GM23338 (cell line): ENCODE measurements around the gene DIDO1. TPM values are rescaled to one million over a fixed set of nuclear protein-coding genes. Genes with fewer than 3 reads are reported as not detected.

Experiments
- ATAC-seq: fragments of 200-7000 bp; cut with Tn5 transposase; 3 replicates; pipeline ENCODE4 v1.9.1; 2020
- DNase-seq: peaks from one replicate; pipeline ENCODE4 v3.0.0-alpha.2; 2015; ENCODE audit warnings: low spot score
- H2AFZ ChIP-seq: fragments of 200-600 bp; sonication (generic); 2 replicates; pipeline ENCODE4 v1.8.0; 2016; ENCODE audit warnings: antibody characterized with exemption, mild to moderate bottlenecking, moderate library complexity
- H3F3A ChIP-seq: fragments of 200-600 bp; sonication (generic); replicated peaks from 2 replicates; pipeline ENCODE4 v1.8.0; 2017; ENCODE audit warnings: antibody characterized with exemption, mixed run types, low read depth
- H3K27ac ChIP-seq: fragments of 200-600 bp; sonication (generic); 2 replicates; pipeline ENCODE4 v1.6.1; 2016; ENCODE audit warnings: low read depth
- H3K27me3 ChIP-seq: fragments of 200-600 bp; sonication (generic); 2 replicates; pipeline ENCODE4 v1.8.0; 2016; ENCODE audit warnings: mild to moderate bottlenecking, mixed run types, moderate library complexity; ENCODE audit not compliant: insufficient read depth
- H3K36me3 ChIP-seq: fragments of 200-600 bp; sonication (generic); 2 replicates; pipeline ENCODE4 v1.8.0; 2016; ENCODE audit warnings: mild to moderate bottlenecking; ENCODE audit not compliant: insufficient read depth
- H3K4me1 ChIP-seq: fragments of 200-600 bp; sonication (generic); 2 replicates; pipeline ENCODE4 v1.8.0; 2016; ENCODE audit warnings: mild to moderate bottlenecking, moderate library complexity; ENCODE audit not compliant: insufficient read depth
- H3K4me2 ChIP-seq: fragments of 200-600 bp; sonication (generic); 2 replicates; pipeline ENCODE4 v1.7.1; 2017; ENCODE audit warnings: mixed run types
- H3K4me3 ChIP-seq: fragments of 200-600 bp; sonication (generic); 2 replicates; pipeline ENCODE4 v1.6.1; 2016; ENCODE audit warnings: mixed run types
- H3K79me2 ChIP-seq: fragments of 200-600 bp; sonication (generic); replicated peaks from 2 replicates; pipeline ENCODE4 v1.8.0; 2017; ENCODE audit warnings: mild to moderate bottlenecking; ENCODE audit not compliant: insufficient read depth
- H3K9me2 ChIP-seq: fragments of 200-600 bp; sonication (generic); 2 replicates; pipeline ENCODE4 v1.8.0; 2017; ENCODE audit not compliant: insufficient read depth
- H4K20me1 ChIP-seq: fragments of 200-600 bp; sonication (generic); replicated peaks from 2 replicates; pipeline ENCODE4 v1.8.0; 2017; ENCODE audit warnings: mild to moderate bottlenecking; ENCODE audit not compliant: insufficient read depth
- H3K27ac Mint-ChIP-seq: 2 replicates; pipeline ENCODE4 v1.8.0; 2020; ENCODE audit warnings: inconsistent platforms, mild to moderate bottlenecking, moderate library complexity, mixed read lengths
- H3K27me3 Mint-ChIP-seq: 3 replicates; pipeline ENCODE4 v1.8.0; 2022; ENCODE audit warnings: low read depth, mild to moderate bottlenecking, moderate library complexity, mixed read lengths, inconsistent platforms; ENCODE audit not compliant: insufficient read depth, poor library complexity
- H3K36me3 Mint-ChIP-seq: 3 replicates; pipeline ENCODE4 v1.8.0; 2021; ENCODE audit warnings: low read depth, mild to moderate bottlenecking, inconsistent platforms, moderate library complexity, mixed read lengths
- H3K4me1 Mint-ChIP-seq: 3 replicates; pipeline ENCODE4 v1.8.0; 2020; ENCODE audit warnings: mild to moderate bottlenecking, inconsistent platforms, mixed read lengths
- H3K4me3 Mint-ChIP-seq: 3 replicates; pipeline ENCODE4 v1.8.0; 2021; ENCODE audit warnings: moderate library complexity, mild to moderate bottlenecking, inconsistent platforms, mixed read lengths
- H3K9me3 Mint-ChIP-seq: 3 replicates; pipeline ENCODE4 v1.8.0; 2020; ENCODE audit warnings: moderate library complexity, mild to moderate bottlenecking, inconsistent platforms, mixed read lengths
- CREB1 ChIP-seq: fragments of 250-450 bp; sonication (Bioruptor Pico); IDR thresholded peaks from 2 replicates; pipeline ENCODE4 v1.5.0; 2020; ENCODE audit warnings: low read depth, mild to moderate bottlenecking, moderate library complexity
- ETS1 ChIP-seq: IDR thresholded peaks from 2 replicates; pipeline ENCODE4 v1.6.1; 2016; ENCODE audit warnings: antibody characterized with exemption
- EZH2 ChIP-seq: fragments of 200-600 bp; sonication (generic); IDR thresholded peaks from one replicate; pipeline ENCODE4 v1.8.0; 2017; ENCODE audit warnings: antibody characterized with exemption, mild to moderate bottlenecking, low read depth; ENCODE audit not compliant: unreplicated experiment
- EZH2phosphoT487 ChIP-seq: fragments of 200-600 bp; sonication (generic); IDR thresholded peaks from one replicate; pipeline ENCODE4 v1.8.1; 2018; ENCODE audit warnings: antibody characterized with exemption; ENCODE audit not compliant: unreplicated experiment
- POLR2AphosphoS5 ChIP-seq: IDR thresholded peaks from 2 replicates; pipeline ENCODE4 v1.6.1; 2016; ENCODE audit warnings: antibody characterized with exemption, low read depth
- REST ChIP-seq: IDR thresholded peaks from one replicate; pipeline ENCODE4 v1.6.1; 2018; ENCODE audit warnings: antibody characterized with exemption; ENCODE audit not compliant: unreplicated experiment
- STAT1 ChIP-seq: IDR thresholded peaks from one replicate; pipeline ENCODE4 v1.6.1; 2016; ENCODE audit warnings: antibody characterized with exemption; ENCODE audit not compliant: unreplicated experiment
- ZNF331 ChIP-seq: fragments of 250-450 bp; sonication (Bioruptor Pico); IDR thresholded peaks from 2 replicates; pipeline ENCODE4 v1.5.0; 2020; ENCODE audit warnings: low read depth, mild to moderate bottlenecking, moderate library complexity
- ZNF462 ChIP-seq: fragments of 250-450 bp; sonication (Bioruptor Pico); IDR thresholded peaks from 2 replicates; pipeline ENCODE4 v1.5.0; 2020; ENCODE audit warnings: mild to moderate bottlenecking, moderate library complexity
- polyA plus RNA-seq: library from polyadenylated mRNA; unstranded; fragments of >200 nt; fragmentation: Nextera tagmentation; extraction: Ambion mirVana; gene quantifications from 2 replicates; pipeline ENCODE4 v1.2.1, GENCODE V29; 2016
- total RNA-seq: library from RNA; depleted of rRNA; stranded (reverse); fragments of >200 nt; shearing (Covaris generic); gene quantifications from 2 replicates; pipeline ENCODE4 v1.2.3, GENCODE V29; 2014

The DIDO1 gene
- total and polyA plus RNA-seq, 2 experiments from 2014 or later, result 72.4 to 162 TPM

DNA sequence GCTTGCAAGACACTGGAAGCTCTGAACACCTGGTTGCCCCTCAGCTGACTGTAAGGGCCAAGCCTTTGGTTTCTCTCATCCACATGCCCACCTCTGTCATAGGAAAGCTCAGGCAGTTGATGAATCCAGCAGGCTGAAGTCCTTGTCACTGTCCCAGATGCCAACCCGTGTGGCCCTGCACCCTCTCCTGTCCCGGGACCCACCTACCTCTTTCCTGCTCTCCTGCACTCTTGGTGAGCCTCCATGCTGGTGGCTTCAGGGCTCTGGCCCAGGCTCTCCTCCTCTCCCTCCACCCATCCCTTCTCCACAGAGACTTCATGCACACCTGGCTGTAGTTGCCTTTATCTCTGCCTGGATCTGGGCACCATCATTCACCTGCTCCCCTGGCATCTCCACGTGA lies 7.7 kb upstream of the DIDO1 start:
- H4K20me1 ChIP-seq, result peaks cover 47% of the 10 kb centered on the region
- Mint-ChIP-seq H3K27ac (no peak overlapping the region), H3K4me1 (peaks cover 26% of the 10 kb centered on the region), H3K4me3 (no peak overlapping the region), H3K36me3 (peaks cover 13% of the 10 kb centered on the region), H3K27me3 (peaks cover 19% of the 10 kb centered on the region), H3K9me3 (peaks cover 3% of the 10 kb centered on the region; the same call in 1 of the 3 replicates)
- peaks cover 89% of the 10 kb centered on the region for H3K79me2 ChIP-seq
- no peaks in the 10 kb centered on the region for H3K27me3 ChIP-seq
- TF ChIP-seq ETS1 (no peak), POLR2AphosphoS5 (no peak), CREB1 (no peak), EZH2 (no peak), ZNF331 (CRISPR knock-in tag) (no peak), ZNF462 (CRISPR knock-in tag) (no peak), EZH2phosphoT487 (no peak), REST (no peak), STAT1 (no peak)
- ATAC-seq, result no peak
- no peak overlapping the region for H2AFZ ChIP-seq
- H3K27ac ChIP-seq, result peak overlapping the region; percentile 94
- DNase-seq, result no peak
- H3K36me3 ChIP-seq, result peaks cover 26% of the 10 kb centered on the region
- H3K4me3 ChIP-seq, result peak overlapping the region; percentile 100
- peaks cover 70% of the 10 kb centered on the region for H3K4me1 ChIP-seq
- H3F3A ChIP-seq, result peaks cover 49% of the 10 kb centered on the region
- H3K4me2 ChIP-seq, result peak overlapping the region; percentile 97
- H3K9me2 ChIP-seq, result no peaks in the 10 kb centered on the region
